ENCODE data around the gene ISG20.

DNA sequence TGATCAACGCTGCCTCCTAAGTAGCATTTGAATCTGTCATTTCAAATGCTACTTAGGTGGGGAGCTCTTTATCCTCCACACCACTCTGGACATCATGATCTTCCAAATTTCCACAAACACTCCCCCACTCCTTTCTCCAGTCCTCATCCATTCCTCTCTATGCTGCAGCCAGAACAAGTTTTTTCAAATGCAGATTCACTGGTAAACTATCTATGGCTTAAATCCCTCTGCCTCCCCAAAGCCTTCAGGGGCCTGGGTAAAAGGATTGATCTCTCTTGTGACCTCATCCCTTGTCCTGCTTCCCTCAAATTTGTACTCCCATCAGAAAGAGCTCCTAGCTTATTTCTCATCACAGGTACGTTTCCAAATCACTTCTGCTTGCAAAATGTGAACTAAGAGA, 19.0 kb upstream of the ISG20 start:
- no peak for TF ChIP-seq POLR2A (IDR thresholded peaks at IDR 0.05; ENCODE audit: low read depth, low read length)
- TF ChIP-seq POLR2AphosphoS5 (IDR thresholded peaks at IDR 0.05; ENCODE audit: low read depth, low read length), result no peak

Measured in GM12892 (cell line).